KMS-11 (cell line): ENCODE measurements around the gene PLCB4.

Experiments used
- H2AFZ ChIP-seq: fragments of 200-600 bp; sonication (generic); 2 replicates; pipeline ENCODE4 v1.6.1; 2016; ENCODE audit warnings: antibody characterized with exemption, mixed run types, low read depth
- H3K27ac ChIP-seq: fragments of 200-600 bp; sonication (generic); 2 replicates; pipeline ENCODE4 v1.6.1; 2016; ENCODE audit warnings: mild to moderate bottlenecking, mixed run types
- H3K27me3 ChIP-seq: fragments of 200-600 bp; sonication (generic); 2 replicates; pipeline ENCODE4 v1.6.1; 2017; ENCODE audit warnings: mild to moderate bottlenecking, low read depth, mixed run types, moderate library complexity; ENCODE audit not compliant: insufficient read depth
- H3K36me3 ChIP-seq: fragments of 200-600 bp; sonication (generic); 2 replicates; pipeline ENCODE4 v1.6.1; 2017; ENCODE audit warnings: mild to moderate bottlenecking, mixed run types; ENCODE audit not compliant: insufficient read depth
- H3K4me1 ChIP-seq: fragments of 200-600 bp; sonication (generic); 2 replicates; pipeline ENCODE4 v1.6.1; 2016; ENCODE audit warnings: mild to moderate bottlenecking, low read depth, mixed run types; ENCODE audit not compliant: poor library complexity, severe bottlenecking
- H3K4me2 ChIP-seq: fragments of 200-600 bp; sonication (generic); 2 replicates; pipeline ENCODE4 v1.7.0; 2016; ENCODE audit warnings: mild to moderate bottlenecking, mixed run types
- H3K4me3 ChIP-seq: fragments of 200-600 bp; sonication (generic); IDR thresholded peaks from 2 replicates; pipeline ENCODE4 v1.6.1; 2017; ENCODE audit warnings: low read depth, low read length, mixed read lengths; ENCODE audit not compliant: insufficient read depth
- H3K79me2 ChIP-seq: fragments of 200-600 bp; sonication (generic); 2 replicates; pipeline ENCODE4 v1.6.1; 2016; ENCODE audit warnings: low read depth, mixed run types; ENCODE audit not compliant: insufficient read depth
- H3K9ac ChIP-seq: fragments of 200-600 bp; sonication (generic); 2 replicates; pipeline ENCODE4 v1.6.1; 2016; ENCODE audit warnings: mild to moderate bottlenecking, mixed run types
- H4K20me1 ChIP-seq: fragments of 200-600 bp; sonication (generic); 2 replicates; pipeline ENCODE4 v1.6.1; 2016; ENCODE audit warnings: mild to moderate bottlenecking, mixed run types; ENCODE audit not compliant: insufficient read depth
- TF ChIP-seq, protein P1 (sequence below): fragments of 200-600 bp; sonication (generic); conservative IDR thresholded peaks from 2 replicates; pipeline ENCODE4 v1.6.1; 2017; ENCODE audit warnings: low read depth, mild to moderate bottlenecking, antibody characterized with exemption, low read length, moderate library complexity, mixed read lengths

The PLCB4 gene

DNA sequence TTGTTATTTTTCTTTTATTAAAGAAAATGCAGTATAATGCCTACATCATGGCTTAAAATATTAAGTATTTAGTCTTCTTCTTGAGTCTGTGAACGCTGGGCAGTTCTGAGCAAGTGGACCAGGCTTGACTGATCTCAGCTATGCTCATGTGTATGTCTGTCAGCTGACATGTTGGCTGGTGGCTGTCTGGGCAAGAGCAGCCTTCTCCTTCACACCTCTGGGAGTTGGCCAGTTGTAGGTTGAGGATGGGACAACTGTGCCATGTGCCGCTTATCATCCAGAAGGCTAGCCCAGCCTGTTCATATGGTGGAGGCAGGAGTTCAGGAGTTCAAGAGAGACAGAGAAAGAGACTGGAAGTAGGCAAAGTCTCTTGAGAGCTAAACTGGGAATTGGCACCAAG lies 175.9 kb downstream of the PLCB4 start:
- Histone ChIP-seq H3K27me3 (no peaks in the 10 kb centered on the region), H3K79me2 (no peaks in the 10 kb centered on the region), H3K4me2 (no peak overlapping the region), H4K20me1 (no peaks in the 10 kb centered on the region), H3K4me1 (no peaks in the 10 kb centered on the region), H3K27ac (no peak overlapping the region), H2AFZ (no peak overlapping the region), H3K4me3 (no peak overlapping the region), H3K9ac (no peak overlapping the region), H3K36me3 (no peaks in the 10 kb centered on the region)
- TF ChIP-seq, protein P1, sequence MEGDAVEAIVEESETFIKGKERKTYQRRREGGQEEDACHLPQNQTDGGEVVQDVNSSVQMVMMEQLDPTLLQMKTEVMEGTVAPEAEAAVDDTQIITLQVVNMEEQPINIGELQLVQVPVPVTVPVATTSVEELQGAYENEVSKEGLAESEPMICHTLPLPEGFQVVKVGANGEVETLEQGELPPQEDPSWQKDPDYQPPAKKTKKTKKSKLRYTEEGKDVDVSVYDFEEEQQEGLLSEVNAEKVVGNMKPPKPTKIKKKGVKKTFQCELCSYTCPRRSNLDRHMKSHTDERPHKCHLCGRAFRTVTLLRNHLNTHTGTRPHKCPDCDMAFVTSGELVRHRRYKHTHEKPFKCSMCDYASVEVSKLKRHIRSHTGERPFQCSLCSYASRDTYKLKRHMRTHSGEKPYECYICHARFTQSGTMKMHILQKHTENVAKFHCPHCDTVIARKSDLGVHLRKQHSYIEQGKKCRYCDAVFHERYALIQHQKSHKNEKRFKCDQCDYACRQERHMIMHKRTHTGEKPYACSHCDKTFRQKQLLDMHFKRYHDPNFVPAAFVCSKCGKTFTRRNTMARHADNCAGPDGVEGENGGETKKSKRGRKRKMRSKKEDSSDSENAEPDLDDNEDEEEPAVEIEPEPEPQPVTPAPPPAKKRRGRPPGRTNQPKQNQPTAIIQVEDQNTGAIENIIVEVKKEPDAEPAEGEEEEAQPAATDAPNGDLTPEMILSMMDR = no peak

DNA sequence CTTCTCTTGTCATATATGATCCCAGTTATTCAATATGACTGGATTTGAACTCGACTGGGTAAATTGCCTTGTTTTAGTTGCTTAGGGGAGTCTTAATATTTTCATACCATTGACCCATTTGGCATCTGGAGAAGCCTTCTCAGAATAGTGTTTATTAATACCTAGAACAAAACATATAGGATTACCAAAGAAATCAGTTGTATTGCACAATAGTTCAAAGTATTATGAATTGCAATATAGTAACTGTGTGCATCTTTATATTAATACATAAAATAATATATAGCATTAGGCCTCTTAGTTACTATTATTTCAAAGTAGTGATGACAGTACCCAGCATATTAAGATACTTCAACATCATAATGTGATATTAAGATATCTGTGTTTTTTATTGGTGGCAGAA lies 177.8 kb downstream of the PLCB4 start:
- TF ChIP-seq, protein P1 = no peak
- Histone ChIP-seq H3K36me3 (no peaks in the 10 kb centered on the region), H2AFZ (no peak overlapping the region), H3K9ac (no peak overlapping the region), H3K79me2 (no peaks in the 10 kb centered on the region), H3K4me2 (no peak overlapping the region), H3K27ac (no peak overlapping the region), H3K4me1 (no peaks in the 10 kb centered on the region), H3K27me3 (no peaks in the 10 kb centered on the region), H4K20me1 (no peaks in the 10 kb centered on the region), H3K4me3 (no peak overlapping the region)

GRCh38 chr20:9250511-9250910 lies 181.6 kb downstream of the PLCB4 start:
- no peak overlapping the region for H3K27ac ChIP-seq
- H3K27me3 ChIP-seq = no peaks in the 10 kb centered on the region
- TF ChIP-seq, protein P1 = no peak

GRCh38 chr20:9253006-9253539 lies 184.2 kb downstream of the PLCB4 start:
- TF ChIP-seq, protein P1 = no peak
- Histone ChIP-seq H3K4me3 (no peak overlapping the region), H3K4me1 (no peaks in the 10 kb centered on the region), H3K9ac (no peak overlapping the region), H3K4me2 (no peak overlapping the region), H3K79me2 (no peaks in the 10 kb centered on the region), H3K27ac (no peak overlapping the region), H2AFZ (no peak overlapping the region), H3K36me3 (no peaks in the 10 kb centered on the region), H4K20me1 (no peaks in the 10 kb centered on the region), H3K27me3 (no peaks in the 10 kb centered on the region)

More at GRCh38 chr20:9250511-9250910, 181.6 kb downstream of the PLCB4 start:
- H3K9ac ChIP-seq = no peak overlapping the region
- H3K4me2 ChIP-seq = no peak overlapping the region
- H3K4me1 ChIP-seq = no peaks in the 10 kb centered on the region
- H4K20me1 ChIP-seq = no peaks in the 10 kb centered on the region
- H3K79me2 ChIP-seq = no peaks in the 10 kb centered on the region
- no peak overlapping the region for H3K4me3 ChIP-seq
- H2AFZ ChIP-seq = no peak overlapping the region
- no peaks in the 10 kb centered on the region for H3K36me3 ChIP-seq
